Cardiac fibroblast (primary cell): ENCODE results near the gene CDX2.
"Not testable (repeated sequence)": the region's sequence is repeated elsewhere in the genome, so short reads cannot be mapped to it uniquely, and the experiment has no call there.

Source experiments
- DNase-seq, 2 donors: peaks; one replicate each; pipeline versions ENCODE4 v3.0.0 to v3.0.0-alpha.2; 2010; ENCODE audit warnings: low read depth in 2 of 2
- H3K4me3 ChIP-seq, 2 donors: replicated peaks in 1 of 2; 1 replicate in 1 of 2; 2 replicates in 1 of 2; pipeline ENCODE4 v1.5.1; 2011; ENCODE audit warnings: low read depth in 2 of 2, low read length in 2 of 2, mild to moderate bottlenecking in 2 of 2, moderate library complexity in 1 of 2
- TF ChIP-seq, protein P1 (sequence below): IDR thresholded peaks from one replicate; pipeline ENCODE4 v1.5.1; 2011; ENCODE audit warnings: low read depth, mild to moderate bottlenecking, low read length, inconsistent platforms

The CDX2 gene, protein sequence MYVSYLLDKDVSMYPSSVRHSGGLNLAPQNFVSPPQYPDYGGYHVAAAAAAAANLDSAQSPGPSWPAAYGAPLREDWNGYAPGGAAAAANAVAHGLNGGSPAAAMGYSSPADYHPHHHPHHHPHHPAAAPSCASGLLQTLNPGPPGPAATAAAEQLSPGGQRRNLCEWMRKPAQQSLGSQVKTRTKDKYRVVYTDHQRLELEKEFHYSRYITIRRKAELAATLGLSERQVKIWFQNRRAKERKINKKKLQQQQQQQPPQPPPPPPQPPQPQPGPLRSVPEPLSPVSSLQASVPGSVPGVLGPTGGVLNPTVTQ

DNA sequence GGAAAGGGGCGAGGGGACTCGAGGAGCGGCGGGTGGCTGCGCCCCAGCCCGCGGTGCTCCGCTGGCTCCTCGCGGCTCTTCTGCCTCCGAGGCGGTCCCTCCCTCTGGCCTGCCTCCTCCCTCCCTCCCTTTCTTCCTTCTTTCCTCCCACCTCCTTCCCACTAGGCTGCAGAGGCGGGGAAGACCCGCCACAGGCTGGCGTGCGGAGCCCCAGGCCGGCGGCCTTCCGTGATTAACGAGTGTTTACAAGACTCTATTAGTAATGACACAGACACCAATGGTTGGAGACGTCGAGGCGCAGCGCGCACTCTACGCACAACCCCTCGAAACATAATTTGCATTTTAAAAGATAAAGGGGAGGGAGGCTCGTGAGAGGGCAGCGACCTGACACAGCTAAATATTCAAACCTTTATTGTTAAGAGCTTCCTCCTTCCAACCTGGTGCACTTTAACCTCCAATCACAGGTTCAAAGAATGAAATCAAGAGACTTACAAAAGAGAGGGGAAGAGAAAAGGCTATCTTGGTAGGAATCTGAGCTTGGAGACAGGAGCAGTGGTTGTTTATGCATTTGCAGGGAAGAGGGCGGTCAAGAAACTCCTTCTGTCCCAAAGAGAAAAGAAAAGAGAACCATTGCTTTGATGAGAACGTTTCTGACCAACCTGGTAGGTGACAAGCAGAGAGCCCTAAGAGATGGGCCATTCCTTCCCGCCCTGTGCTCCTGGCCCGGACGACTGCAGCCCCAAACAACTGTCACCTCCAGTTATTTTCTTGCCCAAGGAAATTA, at the start of gene CDX2:
Gene CDX2, minus strand, starts transcription at position 234 of the 784 bp plus-strand sequence. CDS start 309 bp downstream, outside the sequence.
- DNase-seq: no peak
- TF ChIP-seq, protein P1, sequence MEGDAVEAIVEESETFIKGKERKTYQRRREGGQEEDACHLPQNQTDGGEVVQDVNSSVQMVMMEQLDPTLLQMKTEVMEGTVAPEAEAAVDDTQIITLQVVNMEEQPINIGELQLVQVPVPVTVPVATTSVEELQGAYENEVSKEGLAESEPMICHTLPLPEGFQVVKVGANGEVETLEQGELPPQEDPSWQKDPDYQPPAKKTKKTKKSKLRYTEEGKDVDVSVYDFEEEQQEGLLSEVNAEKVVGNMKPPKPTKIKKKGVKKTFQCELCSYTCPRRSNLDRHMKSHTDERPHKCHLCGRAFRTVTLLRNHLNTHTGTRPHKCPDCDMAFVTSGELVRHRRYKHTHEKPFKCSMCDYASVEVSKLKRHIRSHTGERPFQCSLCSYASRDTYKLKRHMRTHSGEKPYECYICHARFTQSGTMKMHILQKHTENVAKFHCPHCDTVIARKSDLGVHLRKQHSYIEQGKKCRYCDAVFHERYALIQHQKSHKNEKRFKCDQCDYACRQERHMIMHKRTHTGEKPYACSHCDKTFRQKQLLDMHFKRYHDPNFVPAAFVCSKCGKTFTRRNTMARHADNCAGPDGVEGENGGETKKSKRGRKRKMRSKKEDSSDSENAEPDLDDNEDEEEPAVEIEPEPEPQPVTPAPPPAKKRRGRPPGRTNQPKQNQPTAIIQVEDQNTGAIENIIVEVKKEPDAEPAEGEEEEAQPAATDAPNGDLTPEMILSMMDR: no peak
- H3K4me3 ChIP-seq: no peak within 1 kb of the TSS

DNA sequence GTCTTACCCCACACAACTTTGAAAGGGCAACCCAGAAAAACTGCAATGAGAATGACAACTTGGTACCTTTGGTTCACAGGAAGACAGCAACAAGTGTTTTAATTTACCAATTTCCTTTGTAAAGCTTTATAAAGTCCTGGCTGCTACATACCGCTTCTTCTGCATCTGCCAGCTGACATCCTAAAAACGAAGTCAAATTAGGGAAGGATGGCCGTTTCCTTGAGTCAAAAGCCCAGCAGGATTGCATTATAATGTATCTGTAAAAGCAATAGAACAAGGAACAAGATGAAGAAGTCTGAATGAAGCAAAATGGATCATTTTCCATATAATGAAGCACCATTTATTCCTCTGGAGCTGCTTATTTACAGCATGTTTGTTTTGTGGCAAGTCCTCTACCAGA, 45.2 kb upstream of the CDX2 start:
- H3K4me3 ChIP-seq: no peak overlapping the region
- no peak for DNase-seq
- TF ChIP-seq, protein P1: no peak

DNA sequence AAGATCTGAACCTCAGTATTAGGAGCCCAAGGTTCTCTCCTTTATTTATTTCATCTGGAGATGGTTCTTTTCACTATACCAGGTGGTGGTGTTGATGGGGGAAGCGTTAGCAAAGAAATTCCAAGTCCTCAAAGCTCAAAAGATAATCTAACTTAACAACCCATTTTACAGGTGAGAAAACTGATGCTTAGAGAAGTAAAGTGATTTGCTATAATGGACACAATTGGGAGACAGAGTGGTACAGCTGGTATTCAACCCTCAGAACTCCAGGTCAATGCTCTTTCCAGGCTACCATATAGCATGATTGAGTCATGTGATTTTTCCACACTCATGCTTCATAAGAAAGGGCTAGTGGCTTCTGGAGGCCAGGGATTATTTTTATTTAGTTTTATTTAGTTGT, 44.4 kb upstream of the CDX2 start:
- no peak overlapping the region for H3K4me3 ChIP-seq
- DNase-seq: no peak
- TF ChIP-seq, protein P1: no peak

DNA sequence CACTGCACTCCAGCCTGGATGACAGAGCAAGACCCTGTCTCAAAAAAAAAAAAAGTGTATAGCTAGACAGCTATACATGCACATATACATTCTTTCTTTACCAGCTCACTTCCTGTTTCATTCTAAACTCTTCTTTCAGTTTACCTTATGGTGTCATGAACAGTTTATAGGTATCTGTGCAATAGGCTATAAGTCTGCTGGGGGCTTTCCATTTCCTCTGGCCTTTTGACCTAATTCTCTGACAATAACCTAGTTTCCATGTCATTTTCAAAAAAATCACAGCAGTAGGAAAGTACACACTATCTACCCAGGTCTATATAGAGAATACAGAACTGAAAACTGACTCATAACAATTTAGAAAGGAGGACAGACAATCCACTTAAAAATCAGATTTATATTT, 43.8 kb upstream of the CDX2 start:
- no peak overlapping the region for H3K4me3 ChIP-seq
- TF ChIP-seq, protein P1: no peak
- no peak for DNase-seq

DNA sequence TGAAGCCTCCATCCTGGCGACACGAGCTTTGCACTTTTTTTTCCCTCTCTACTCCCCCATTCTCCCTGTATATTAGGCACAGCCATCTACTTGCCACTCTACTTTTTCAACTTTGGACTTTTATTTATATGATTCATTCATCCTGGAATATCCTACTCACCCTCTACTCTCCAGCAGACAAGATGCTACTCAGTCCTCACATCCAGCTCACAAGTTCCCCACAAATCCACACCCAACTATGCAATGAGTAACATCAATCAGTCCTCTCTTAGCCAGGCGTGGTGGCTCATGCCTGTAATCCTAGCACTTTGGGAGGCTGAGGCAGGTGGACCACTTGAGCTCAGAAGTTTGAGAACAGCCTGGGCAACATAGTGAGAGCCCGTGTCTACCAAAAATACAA, 43.3 kb upstream of the CDX2 start:
- TF ChIP-seq, protein P1: no peak
- DNase-seq: no peak
- H3K4me3 ChIP-seq: no peak overlapping the region

DNA sequence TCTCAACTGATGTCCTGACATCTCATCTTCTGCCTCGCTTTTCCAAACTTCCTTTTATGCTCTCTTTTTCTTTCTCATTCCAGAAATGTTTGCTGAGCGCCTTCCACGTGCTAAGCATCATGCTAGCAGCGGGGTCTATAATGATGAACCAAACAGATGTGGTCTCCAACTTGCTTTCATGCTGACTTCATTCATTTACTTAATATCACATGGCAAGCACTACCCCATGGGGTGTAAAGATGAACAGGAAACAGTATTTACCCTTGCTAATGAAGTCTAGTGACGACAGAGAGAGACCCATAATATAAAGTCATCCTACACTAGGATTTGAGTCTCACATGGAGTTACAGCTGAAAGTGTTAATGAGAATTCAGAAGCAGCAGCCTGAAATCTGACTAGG, 40.9 kb upstream of the CDX2 start:
- H3K4me3 ChIP-seq: no peak overlapping the region
- no peak for DNase-seq
- TF ChIP-seq, protein P1: no peak

DNA sequence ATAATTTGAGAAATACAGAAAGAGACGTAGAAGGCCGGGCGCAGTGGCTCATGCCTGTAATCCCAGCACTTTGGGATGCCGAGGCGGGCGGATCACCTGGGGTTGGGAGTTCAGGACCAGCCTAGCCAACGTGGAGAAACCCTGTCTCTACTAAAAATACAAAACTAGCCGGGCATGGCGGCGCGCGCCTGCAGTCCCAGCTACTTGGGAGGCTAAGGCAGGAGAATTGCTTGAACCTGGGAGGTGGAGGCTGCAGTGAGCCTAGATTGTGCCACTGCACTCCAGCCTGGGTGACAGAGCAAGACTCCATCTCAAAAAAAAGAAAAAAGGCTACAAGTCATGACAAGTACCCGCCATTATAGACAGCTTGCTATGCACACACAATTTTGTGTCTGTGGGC, 35.9 kb upstream of the CDX2 start:
- not testable (repeated sequence) for H3K4me3 ChIP-seq, DNase-seq
